GM21576 (cell line): ENCODE measurements around the gene TOMM40L.
"Not testable (repeated sequence)": the region's sequence is repeated elsewhere in the genome, so short reads cannot be mapped to it uniquely, and the experiment has no call there.

Experiments
- ATAC-seq: cut with Tn5 transposase; IDR thresholded peaks from one replicate; pipeline ENCODE4 v1.9.1; 2021; ENCODE audit warnings: mild to moderate bottlenecking, moderate library complexity; ENCODE audit not compliant: unreplicated experiment

Gene TOMM40L

DNA sequence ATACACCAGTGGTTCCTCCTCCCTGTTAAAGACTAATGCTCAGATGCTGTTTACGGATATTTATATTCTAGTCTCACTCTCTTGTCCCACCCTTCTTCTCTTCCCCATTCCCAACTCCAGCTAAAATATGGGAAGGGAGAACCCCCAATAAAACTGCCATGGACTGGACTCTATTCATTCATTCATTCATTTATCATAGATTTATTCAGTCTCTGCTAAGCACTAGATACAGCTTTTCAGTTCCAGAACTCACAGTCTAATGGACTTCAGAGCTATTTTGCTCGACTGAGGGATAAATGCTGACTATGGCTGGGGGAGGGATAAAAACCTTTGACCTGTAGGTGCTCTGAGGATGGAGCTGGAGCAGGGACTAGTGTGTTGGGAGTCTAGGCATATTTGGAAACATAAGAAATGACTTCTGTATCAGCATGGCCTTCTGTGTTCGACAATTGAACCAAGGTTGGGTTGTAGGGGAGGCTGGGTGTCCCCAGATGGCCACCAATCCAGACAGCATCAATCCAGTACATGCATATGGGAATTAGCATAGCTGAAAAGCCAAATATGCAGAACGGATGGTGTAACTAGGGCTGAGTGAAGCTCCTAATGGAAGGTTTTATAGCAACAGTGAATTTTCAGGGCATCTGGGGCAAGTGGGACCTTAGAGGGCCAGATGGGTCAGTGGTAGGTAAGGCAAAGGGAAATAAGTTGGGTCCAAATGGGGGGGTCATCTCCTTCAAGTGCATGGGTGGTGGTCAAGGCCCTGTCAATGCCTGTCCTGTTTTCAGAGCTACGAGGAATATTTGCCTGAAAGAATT is 6.6 kb upstream of the TOMM40L start:
- no peak for ATAC-seq

DNA sequence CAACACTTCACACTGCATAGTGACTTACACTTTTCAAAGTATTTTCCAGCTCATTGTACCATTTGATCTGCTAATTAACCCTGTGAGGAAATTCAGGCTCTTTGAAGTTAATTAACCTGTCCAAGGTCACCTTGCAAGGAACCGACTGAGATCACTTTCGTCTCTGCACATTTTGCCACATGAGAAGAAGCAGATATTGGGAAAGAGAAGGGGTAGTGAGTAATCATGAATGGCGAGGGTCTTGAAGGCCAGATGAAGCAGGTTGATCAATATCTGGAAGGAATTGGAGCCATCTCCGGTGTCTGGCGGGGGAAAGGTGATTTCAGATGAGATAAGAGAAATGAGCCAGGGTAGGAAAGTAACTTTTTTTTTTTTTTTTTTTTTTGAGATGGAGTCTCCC is 5.9 kb upstream of the TOMM40L start:
- no peak for ATAC-seq

DNA sequence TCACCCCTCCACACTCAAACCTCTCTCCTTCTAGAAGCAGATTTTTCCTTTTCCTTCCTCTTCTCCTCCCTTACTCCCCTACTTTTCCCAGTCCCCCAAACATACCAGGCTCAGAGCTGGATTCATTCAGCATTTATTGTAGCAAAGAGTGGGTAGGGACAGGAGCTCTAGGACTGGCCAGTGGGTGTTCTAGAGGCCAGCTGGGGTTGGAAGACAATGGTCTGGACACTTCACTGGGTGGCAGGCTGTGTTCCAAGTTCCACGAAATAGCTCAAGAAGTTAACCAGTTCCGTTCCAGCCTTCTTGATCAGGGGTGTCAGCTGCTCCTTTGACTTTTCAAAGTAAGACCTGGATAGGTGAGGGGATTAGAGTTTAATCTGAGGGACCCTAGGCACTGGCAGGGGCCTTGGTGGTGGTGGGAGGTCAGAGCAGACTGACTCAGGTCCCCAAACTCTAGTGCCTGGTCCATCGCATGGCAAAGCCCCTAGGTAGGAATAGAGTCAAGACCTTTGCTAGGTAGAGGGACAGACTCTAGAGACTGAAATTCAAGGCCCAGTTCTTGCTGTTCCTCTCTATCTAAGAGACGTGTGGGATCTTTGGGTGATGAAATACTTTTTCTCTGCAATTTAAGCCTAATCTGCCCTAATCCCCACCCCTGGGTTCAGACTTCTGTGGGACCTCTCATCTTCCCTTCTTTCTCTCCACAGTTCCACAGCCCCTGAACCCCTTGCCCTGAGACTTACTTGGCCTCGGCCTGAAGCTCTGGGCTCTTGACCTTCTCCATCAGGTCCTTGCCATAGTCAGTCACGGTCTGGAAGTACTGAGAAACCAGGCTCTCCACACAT is 3.5 kb upstream of the TOMM40L start:
- ATAC-seq, result no peak

DNA sequence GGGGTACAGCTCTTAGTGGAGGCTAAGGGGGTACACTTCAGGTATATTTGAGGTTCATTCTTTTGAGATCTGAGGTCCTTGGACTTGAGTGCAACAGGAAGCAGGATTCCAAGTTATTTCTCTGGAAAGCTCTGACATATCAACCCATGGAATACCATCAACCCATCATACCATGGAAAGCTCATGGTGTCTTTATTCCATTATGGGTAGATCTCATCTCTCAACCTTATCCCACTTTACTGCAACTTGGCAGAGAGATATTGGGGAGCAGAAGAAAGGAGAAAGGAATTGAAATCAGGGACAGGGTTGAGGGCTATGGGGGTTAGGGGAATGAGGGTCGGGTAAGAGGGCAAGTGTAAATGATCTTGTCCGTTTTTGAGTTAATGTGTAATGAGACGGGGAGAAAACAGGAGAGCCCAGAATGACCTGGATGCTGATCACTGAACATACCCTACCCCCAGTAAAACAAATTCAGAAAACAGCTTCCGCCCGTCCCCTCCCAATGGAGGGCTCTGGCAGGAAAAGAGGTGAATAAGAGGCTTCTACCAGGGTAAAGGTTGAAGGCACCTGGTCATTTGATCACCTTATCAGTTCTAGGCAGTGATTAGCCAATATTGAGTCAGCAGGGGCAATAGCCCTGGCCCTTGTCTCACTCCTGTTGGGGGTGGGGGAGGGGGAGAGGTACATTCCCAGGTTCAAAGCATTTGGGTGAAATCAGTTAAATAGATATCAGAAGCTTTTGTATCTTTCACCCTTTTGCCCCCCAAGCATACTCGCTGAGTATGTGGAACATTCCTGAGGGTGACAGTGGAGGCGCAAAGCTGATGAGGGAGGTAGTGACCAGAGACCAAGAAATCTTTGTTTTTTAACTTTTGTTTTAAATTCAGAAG is 1.8 kb upstream of the TOMM40L start:
- no peak for ATAC-seq

DNA sequence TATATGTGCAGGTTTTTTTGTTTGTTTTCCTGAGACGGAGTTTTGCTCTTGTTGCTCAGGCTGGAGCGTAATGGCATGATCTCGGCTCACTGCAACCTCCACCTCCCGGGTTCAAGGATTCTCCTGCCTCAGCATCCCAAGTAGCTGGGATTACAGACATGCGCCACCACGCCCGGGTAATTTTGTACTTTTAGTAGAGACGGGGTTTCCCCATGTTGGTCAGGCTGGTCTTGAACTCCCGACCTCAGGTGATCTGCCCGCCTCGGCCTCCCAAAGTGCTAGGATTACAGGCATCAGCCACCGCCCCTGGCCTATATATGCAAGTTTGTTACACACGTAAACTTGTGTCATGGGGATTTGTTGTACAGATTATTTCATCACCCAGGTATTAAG is 1.2 kb upstream of the TOMM40L start:
- not testable (repeated sequence) for ATAC-seq

DNA sequence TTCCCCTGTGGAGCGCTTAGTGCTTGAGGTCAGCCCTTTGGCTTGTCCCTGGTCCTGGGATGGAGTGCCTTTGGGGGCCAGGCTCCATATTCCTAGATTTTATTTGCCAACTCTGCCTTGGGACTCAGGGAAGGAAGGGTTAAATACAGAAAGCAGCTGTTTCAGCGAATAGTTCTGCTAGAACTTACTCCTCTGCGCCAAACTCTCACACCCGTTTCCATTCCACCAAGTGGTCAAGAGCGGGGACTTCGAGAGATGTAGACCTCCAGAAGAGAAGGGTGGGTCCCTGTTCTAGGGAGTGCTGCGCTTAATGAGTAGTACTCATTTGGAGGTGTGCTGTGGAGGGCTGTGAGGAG is 704 bp upstream of the TOMM40L start:
- no peak for ATAC-seq

DNA sequence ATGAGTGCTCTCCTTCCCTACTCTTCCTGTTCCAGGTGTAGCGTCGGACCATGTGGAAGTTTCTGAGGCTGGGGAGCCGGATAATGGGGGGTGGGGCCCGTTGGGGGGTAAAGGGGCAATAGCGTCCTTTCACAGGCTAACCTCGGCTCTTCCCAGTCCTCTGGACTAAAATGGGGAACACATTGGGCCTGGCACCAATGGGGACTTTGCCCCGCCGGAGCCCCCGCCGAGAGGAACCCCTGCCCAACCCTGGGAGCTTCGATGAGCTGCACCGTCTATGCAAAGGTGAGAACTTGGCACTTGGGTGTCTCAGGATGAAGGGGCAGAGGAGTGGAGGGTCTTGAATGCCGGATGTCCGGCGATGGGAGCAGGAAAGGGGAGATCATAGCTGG is 456 bp downstream of the TOMM40L start:
- ATAC-seq, result no peak

DNA sequence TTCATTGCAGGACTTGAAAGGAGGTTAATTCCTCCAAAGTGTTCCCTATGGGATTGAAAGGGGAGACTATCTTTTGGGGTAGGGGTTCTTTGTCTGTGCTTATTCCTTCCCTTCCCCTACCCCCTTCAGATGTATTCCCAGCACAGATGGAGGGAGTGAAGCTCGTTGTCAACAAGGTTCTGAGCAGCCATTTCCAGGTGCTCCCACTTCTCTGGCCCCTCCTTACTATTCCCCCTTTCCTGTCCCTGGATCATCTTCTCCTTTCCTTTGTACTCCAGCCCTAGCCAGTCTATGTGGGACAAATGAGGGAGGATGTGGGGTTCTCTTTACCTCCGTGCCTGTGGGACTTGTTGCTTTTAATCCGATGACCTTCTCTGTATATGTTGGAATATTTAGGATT is 899 bp downstream of the TOMM40L start:
- ATAC-seq, result no peak

DNA sequence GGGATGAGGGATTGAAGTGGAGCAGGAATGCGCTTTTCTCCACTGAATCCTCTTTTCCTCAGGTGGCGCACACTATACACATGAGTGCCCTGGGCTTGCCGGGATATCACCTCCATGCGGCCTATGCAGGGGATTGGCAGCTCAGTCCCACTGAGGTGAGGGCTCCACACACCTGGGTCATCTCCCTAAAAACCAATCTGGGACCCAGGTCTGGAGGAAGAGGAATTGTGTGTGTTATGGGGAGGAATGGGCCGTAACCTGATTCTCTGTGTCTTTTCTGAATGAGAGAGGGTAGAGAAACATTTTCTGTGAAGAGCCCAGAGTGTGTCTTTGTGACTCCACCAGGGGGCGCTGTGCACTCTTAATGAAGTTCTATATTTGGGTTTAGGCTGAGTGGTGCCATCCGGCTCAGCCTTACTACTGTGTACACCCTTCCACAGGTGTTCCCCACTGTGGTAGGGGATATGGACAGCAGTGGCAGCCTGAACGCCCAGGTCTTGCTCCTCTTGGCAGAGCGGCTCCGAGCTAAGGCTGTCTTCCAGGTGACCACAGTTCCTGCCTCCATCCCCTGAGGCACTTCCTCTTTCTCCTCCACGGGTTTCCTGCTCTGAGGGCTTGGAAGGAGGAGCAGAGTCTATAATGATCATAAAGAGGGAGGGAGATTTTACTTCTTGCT is 1.5 kb downstream of the TOMM40L start:
- peak; percentile 30 for ATAC-seq

DNA sequence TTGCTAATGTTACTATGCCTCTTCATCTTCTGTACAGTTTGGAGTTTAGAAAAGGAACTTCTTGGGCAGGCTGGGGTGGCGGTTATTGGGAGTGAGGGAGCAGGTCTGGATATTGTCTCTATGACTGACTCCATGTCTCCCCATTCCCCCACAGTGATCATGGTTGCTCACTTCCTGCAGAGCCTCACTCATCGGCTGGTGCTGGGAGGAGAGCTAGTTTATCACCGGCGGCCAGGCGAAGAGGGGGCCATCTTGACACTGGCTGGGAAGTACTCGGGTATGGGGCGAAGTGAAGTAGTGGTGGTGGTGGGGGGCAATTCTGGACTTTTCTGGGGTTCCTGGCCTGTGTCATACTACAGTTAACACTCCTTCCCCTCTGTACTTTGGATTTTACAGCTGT is 2.2 kb downstream of the TOMM40L start:
- no peak for ATAC-seq

DNA sequence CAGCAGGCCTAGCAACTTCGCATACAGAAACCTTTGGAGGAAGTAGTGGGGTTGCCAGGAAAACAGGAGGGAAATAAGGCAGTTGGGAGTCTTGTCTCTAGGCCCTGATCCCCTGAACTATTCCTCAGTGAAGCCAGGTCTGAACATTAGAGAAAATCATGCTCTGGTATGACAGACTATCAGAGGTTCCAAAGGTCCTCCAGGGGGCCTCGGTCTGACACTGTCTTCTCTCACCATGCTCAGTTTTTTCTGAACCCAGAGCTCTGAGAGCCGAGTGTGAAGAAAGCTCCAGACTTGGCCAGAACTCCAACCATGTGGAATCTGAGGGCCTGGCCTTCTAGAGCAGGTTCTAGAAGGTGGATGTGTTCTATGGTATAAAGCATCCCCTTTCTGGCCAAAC is 4.0 kb downstream of the TOMM40L start:
- no peak for ATAC-seq

DNA sequence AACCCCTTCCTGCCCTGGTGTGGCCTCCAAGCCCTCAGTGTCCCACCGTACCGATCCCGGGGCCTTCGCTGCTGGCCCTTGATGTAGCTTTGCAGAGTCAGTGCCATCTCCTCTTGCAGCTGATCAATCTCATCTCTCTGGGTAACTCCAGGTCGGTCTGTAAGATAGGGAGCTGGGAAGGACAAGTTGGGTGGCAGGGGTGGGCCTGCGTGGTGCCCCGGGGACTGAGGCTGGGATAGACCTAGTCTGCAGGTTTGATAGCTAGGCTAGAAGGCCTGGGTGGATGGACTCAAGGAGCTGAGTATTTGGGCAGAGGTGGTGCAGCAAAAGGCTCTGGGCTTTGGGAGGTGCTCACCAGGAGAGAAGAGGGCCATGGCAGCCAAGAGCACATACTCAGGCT is 4.9 kb downstream of the TOMM40L start:
- ATAC-seq, result no peak

DNA sequence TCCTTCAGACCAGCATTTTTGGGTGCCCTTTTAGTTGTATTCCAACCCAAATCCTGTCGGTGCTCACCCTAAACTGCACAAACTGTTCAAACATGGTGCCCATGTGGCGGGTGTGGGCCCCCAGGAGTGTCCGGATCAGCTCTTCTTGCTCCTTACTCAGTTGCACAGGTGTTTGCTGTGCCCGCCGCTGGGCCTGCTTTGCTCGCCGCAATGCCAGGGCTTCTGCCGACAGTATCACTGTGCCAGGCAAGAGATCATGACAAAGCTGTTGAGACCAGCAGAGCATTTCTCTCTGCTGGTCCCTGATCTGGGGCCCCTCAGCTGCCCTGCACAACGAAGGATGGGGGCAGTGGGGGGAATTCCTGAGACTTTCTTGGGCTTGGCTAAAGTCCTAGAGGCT is 7.2 kb downstream of the TOMM40L start:
- ATAC-seq, result no peak

DNA sequence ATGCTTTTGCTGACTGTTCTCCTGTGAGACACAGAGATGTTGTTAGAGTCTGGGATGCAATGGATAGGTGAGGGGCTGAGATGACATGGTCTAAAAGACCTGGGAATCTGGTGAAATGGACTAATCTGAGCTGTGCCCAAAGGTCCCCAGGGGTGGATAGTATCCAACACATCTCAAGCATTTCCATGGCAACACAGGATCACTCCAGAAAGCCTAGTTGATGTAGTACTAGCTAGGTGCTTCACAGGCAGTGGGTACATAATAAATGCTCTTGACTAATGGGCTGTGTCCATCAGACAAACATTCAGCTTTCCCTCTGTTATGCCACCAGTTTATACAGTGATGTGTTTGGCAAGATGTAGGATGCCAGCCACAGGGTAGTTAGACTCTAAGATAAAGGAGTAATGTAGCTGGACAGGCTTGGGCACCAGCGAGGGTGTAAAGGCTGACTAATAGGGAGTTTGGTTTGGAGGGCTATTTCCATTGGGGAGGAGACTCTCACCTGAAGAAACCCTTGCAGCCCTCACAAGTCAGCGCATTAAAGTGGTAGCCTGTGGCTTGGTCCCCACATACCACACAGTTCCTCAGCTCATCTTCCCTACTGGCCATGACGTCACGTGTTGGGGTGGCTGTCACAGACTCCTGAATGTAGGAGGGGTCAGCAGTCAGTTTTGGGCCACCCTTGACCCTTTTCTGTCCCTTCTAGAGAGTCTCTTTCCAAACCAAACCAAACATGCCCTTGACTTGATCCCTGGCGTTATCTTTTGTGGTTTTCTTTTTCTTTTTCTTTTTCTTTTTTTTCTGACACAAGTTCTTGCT is 10.3 kb downstream of the TOMM40L start:
- no peak for ATAC-seq

DNA sequence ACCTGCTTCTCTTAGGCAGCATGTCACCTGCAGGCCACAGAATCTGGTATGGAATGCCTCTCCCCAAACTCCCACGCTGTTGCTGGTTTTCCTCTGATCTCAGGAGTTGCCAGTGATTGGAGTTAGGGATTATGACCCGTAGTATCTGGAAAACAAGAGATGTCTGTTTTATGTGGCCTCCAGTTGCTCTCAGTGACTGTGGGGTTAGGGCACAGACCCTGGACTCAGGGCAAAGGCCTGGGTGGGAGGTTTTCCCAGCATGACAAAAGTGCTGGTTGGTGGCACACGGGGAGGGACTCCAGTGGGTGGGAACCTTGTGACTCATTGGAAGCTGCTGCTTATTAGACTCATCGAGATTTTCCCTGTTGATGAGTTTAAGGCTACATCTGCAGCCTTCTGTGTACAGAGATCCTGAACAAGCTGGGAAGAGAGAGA is 12.2 kb downstream of the TOMM40L start, which contains the start of gene NR1I3:
TSS of gene NR1I3 (minus strand) at position 165 of the 435 bp plus-strand sequence. CDS start 1,638 bp downstream, outside the sequence.
- no peak for ATAC-seq

DNA sequence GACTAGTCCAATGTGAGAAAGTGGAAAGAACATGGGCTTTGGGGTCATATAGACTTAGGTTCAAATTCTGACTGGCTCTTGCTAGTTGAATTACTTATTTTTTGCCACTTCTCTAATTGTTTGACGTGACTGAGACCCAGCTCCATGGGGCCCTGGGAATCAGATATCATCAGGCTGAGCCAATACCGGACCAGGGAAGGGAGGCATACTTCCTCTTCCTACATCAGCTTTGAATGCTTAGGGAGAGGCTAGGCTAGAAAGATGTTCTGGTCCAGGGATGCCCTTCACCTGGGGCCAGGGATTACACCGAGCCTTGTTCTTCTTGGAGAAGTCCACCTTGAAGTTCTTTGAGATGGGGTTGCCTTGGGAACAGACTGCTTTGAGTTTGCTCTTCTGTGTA is 15.8 kb downstream of the TOMM40L start:
- ATAC-seq, result no peak

DNA sequence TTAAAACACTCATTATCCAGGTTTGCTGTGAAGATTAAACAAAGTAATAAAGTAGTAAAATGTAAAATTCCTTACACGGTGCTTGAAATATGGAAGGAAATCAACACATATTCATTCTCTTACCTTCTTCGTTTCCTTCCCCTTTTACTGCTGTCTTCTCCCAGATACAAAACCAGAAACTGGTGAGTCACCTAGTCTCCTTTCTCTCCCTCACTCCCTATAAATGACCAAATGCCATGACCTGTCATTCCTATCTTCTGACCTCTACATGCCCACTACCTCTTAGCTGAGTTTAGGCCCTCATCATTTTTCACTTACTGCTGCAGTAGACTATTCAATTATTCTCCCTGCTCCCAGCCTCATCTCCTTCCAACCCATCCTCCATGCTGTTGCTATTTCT is 16.5 kb downstream of the TOMM40L start:
- ATAC-seq, result no peak

DNA sequence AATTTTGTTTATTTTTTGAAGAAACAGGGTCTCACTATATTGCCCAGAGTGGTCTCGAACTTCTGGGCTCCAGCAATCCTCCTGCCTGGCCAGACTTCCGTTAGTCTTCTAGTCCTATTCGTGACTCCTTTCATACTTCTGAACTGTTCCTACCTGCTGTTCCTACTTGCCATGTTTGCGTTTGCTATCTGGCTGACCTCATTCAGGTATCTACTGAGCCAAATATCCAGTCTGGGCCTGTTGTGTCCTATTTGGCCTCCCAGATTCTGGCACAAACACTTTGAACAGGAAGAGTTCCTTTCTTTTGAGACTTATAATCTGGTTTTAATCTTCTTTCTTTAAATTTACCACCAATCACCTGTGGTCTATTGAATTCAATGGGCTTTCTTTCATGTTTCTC is 19.0 kb downstream of the TOMM40L start:
- no peak for ATAC-seq

DNA sequence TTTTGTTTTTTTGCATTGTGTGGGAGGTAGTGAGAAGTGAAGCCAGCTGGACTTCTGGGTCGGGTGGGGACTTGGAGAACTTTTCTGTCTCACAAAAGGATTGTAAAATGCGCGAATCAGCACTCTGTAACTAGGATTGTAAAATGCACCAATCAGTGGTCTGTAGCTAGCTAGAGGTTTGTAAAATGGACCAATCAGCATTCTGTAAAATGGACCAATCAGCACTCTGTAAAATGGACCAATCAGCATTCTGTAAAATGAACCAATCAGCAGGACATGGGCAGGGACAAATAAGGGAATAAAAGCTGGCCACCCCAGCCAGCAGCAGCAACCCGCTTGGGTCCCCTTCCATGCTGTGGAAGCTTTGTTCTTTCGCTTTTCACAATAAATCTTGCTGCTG is 24.2 kb downstream of the TOMM40L start:
- ATAC-seq, result not testable (repeated sequence)

DNA sequence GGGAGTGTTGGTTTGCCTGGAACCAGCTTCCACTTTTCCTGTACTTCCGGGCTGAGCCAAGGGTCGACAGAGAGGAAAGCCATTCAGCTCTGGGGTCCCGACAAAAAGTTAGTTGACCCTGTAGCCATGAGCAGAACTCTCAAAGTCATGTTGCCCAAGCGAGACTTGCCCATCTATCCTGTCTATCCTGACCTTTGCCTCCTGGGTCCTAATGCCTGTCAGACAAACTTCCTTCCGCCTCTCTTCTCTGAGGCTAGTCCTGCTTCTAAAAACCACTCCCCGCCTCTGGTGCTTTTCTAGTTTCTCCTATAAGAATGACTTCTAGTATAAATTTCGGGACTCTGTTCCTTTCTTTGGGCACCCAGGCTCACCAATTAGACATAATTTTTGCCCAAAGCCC is 25.0 kb downstream of the TOMM40L start:
- ATAC-seq, result no peak
